Neural cell (in vitro differentiated cells): ENCODE data around the gene MOB3B.

Experiments
- CTCF ChIP-seq: fragments of 450-650 bp; IDR thresholded peaks from 2 replicates; pipeline ENCODE4 v1.5.1; 2014; ENCODE audit warnings: antibody characterized with exemption, mild to moderate bottlenecking, moderate library complexity; ENCODE audit not compliant: poor library complexity, severe bottlenecking
- EZH2 ChIP-seq: fragments of 200-600, 300-800 bp; shearing (Covaris generic), sonication (generic); IDR thresholded peaks from 2 replicates; pipeline ENCODE4 v1.6.1; 2014; ENCODE audit warnings: antibody characterized with exemption, low read length, borderline replicate concordance, mild to moderate bottlenecking; ENCODE audit not compliant: insufficient read depth, poor library complexity, severe bottlenecking
- POLR2AphosphoS5 ChIP-seq: IDR thresholded peaks from 2 replicates; pipeline ENCODE4 v1.6.1; 2012
- RAD21 ChIP-seq: fragments of 450-650 bp; conservative IDR thresholded peaks from 2 replicates; pipeline ENCODE4 v1.6.1; 2014; ENCODE audit warnings: antibody characterized with exemption, mild to moderate bottlenecking, moderate library complexity
- REST ChIP-seq: IDR thresholded peaks from 2 replicates; pipeline ENCODE4 v1.6.1; 2012; ENCODE audit warnings: borderline replicate concordance
- SMC3 ChIP-seq: fragments of 450-650 bp; conservative IDR thresholded peaks from 2 replicates; pipeline ENCODE4 v1.6.1; 2014; ENCODE audit warnings: antibody characterized with exemption, mild to moderate bottlenecking, moderate library complexity; ENCODE audit not compliant: poor library complexity
- TAF1 ChIP-seq: IDR thresholded peaks from 2 replicates; pipeline ENCODE4 v1.6.1; 2012; ENCODE audit warnings: low read depth

- TF ChIP-seq CTCF (no peak), REST (no peak), SMC3 (no peak), EZH2 (no peak), TAF1 (no peak), POLR2AphosphoS5 (no peak), RAD21 (no peak)
These were observed 42.4 kb upstream of the MOB3B start for GRCh38 chr9:27572061-27572460.
